ENCODE data around the gene MEX3C.

The MEX3C gene

GRCh38 chr18:51197661-51198424 is at the start of gene MEX3C:
Gene MEX3C (minus strand): TSS chr18:51197681. CDS start chr18:51197320, 361 bp downstream.
- H3K36me3 ChIP-seq (ENCODE audit: control insufficient read depth, insufficient read depth, low read length) = peaks cover 9% of the 10 kb centered on the region
- peak within 1 kb of the TSS; percentile 90 for H3K27ac ChIP-seq (ENCODE audit: low read depth, low read length)
- H3K4me3 ChIP-seq (ENCODE audit: low read depth, low read length) = peak within 1 kb of the TSS; percentile 96
- peak within 1 kb of the TSS; percentile 99 for H3K9ac ChIP-seq (ENCODE audit: low read length)
- peaks cover 21% of the 10 kb centered on the region for H3K4me1 ChIP-seq (ENCODE audit: control insufficient read depth, insufficient read depth, low read length)
- H3K9me3 ChIP-seq (ENCODE audit: control insufficient read depth, insufficient read depth, low read depth, low read length) = no peaks in the 10 kb centered on the region
- H3K27me3 ChIP-seq (ENCODE audit: control insufficient read depth, insufficient read depth, low read length) = no peaks in the 10 kb centered on the region

GRCh38 chr18:51241226-51241625 is 43.7 kb upstream of the MEX3C start:
- Histone ChIP-seq H3K4me3 (ENCODE audit: low read depth, low read length) (no peak overlapping the region), H3K36me3 (ENCODE audit: control insufficient read depth, insufficient read depth, low read length) (no peaks in the 10 kb centered on the region), H3K27me3 (ENCODE audit: control insufficient read depth, insufficient read depth, low read length) (no peaks in the 10 kb centered on the region), H3K27ac (ENCODE audit: low read depth, low read length) (no peak overlapping the region), H3K9me3 (ENCODE audit: control insufficient read depth, insufficient read depth, low read depth, low read length) (no peaks in the 10 kb centered on the region), H3K4me1 (ENCODE audit: control insufficient read depth, insufficient read depth, low read length) (peaks cover 4% of the 10 kb centered on the region), H3K9ac (ENCODE audit: low read length) (no peak overlapping the region)

- Histone ChIP-seq H3K4me3 (ENCODE audit: low read depth, low read length) (no peak overlapping the region), H3K4me1 (ENCODE audit: control insufficient read depth, insufficient read depth, low read length) (peaks cover 24% of the 10 kb centered on the region), H3K27me3 (ENCODE audit: control insufficient read depth, insufficient read depth, low read length) (no peaks in the 10 kb centered on the region), H3K9me3 (ENCODE audit: control insufficient read depth, insufficient read depth, low read depth, low read length) (no peaks in the 10 kb centered on the region), H3K9ac (ENCODE audit: low read length) (no peak overlapping the region), H3K36me3 (ENCODE audit: control insufficient read depth, insufficient read depth, low read length) (no peaks in the 10 kb centered on the region), H3K27ac (ENCODE audit: low read depth, low read length) (no peak overlapping the region)
These were observed 38.7 kb upstream of the MEX3C start for GRCh38 chr18:51236225-51236624.

- Histone ChIP-seq H3K27me3 (ENCODE audit: control insufficient read depth, insufficient read depth, low read length) (no peaks in the 10 kb centered on the region), H3K27ac (ENCODE audit: low read depth, low read length) (no peak overlapping the region), H3K36me3 (ENCODE audit: control insufficient read depth, insufficient read depth, low read length) (no peaks in the 10 kb centered on the region), H3K4me3 (ENCODE audit: low read depth, low read length) (no peak overlapping the region), H3K4me1 (ENCODE audit: control insufficient read depth, insufficient read depth, low read length) (peaks cover 24% of the 10 kb centered on the region), H3K9ac (ENCODE audit: low read length) (no peak overlapping the region), H3K9me3 (ENCODE audit: control insufficient read depth, insufficient read depth, low read depth, low read length) (no peaks in the 10 kb centered on the region; the same call in 1 of the 2 replicates)
These were observed 37.7 kb upstream of the MEX3C start for GRCh38 chr18:51235009-51235789.

GRCh38 chr18:51234117-51235008 is 36.9 kb upstream of the MEX3C start:
- Histone ChIP-seq H3K27ac (ENCODE audit: low read depth, low read length) (no peak overlapping the region), H3K9me3 (ENCODE audit: control insufficient read depth, insufficient read depth, low read depth, low read length) (no peaks in the 10 kb centered on the region; the same call in 1 of the 2 replicates), H3K9ac (ENCODE audit: low read length) (no peak overlapping the region), H3K4me3 (ENCODE audit: low read depth, low read length) (no peak overlapping the region), H3K27me3 (ENCODE audit: control insufficient read depth, insufficient read depth, low read length) (no peaks in the 10 kb centered on the region), H3K36me3 (ENCODE audit: control insufficient read depth, insufficient read depth, low read length) (no peaks in the 10 kb centered on the region), H3K4me1 (ENCODE audit: control insufficient read depth, insufficient read depth, low read length) (peaks cover 24% of the 10 kb centered on the region)

GRCh38 chr18:51229328-51229727 is 31.8 kb upstream of the MEX3C start:
- H3K9me3 ChIP-seq (ENCODE audit: control insufficient read depth, insufficient read depth, low read depth, low read length) = no peaks in the 10 kb centered on the region; the same call in 1 of the 2 replicates
- no peak overlapping the region for H3K9ac ChIP-seq (ENCODE audit: low read length)
- H3K4me1 ChIP-seq (ENCODE audit: control insufficient read depth, insufficient read depth, low read length) = peaks cover under 1% of the 10 kb centered on the region; the same call in 1 of the 2 replicates
- H3K36me3 ChIP-seq (ENCODE audit: control insufficient read depth, insufficient read depth, low read length) = no peaks in the 10 kb centered on the region
- no peaks in the 10 kb centered on the region for H3K27me3 ChIP-seq (ENCODE audit: control insufficient read depth, insufficient read depth, low read length)
- no peak overlapping the region for H3K4me3 ChIP-seq (ENCODE audit: low read depth, low read length)
- H3K27ac ChIP-seq (ENCODE audit: low read depth, low read length) = no peak overlapping the region

- H3K36me3 ChIP-seq (ENCODE audit: control insufficient read depth, insufficient read depth, low read length) = no peaks in the 10 kb centered on the region
- H3K4me1 ChIP-seq (ENCODE audit: control insufficient read depth, insufficient read depth, low read length) = no peaks in the 10 kb centered on the region; the same call in 1 of the 2 replicates
- H3K9me3 ChIP-seq (ENCODE audit: control insufficient read depth, insufficient read depth, low read depth, low read length) = no peaks in the 10 kb centered on the region; the same call in 1 of the 2 replicates
- H3K27me3 ChIP-seq (ENCODE audit: control insufficient read depth, insufficient read depth, low read length) = no peaks in the 10 kb centered on the region
- H3K9ac ChIP-seq (ENCODE audit: low read length) = no peak overlapping the region
- no peak overlapping the region for H3K27ac ChIP-seq (ENCODE audit: low read depth, low read length)
- H3K4me3 ChIP-seq (ENCODE audit: low read depth, low read length) = no peak overlapping the region
These were observed 30.2 kb upstream of the MEX3C start for GRCh38 chr18:51227660-51228059.

GRCh38 chr18:51226587-51227350 is 29.3 kb upstream of the MEX3C start:
- H3K9me3 ChIP-seq (ENCODE audit: control insufficient read depth, insufficient read depth, low read depth, low read length) = no peaks in the 10 kb centered on the region; the same call in 1 of the 2 replicates
- no peak overlapping the region for H3K9ac ChIP-seq (ENCODE audit: low read length)
- H3K4me3 ChIP-seq (ENCODE audit: low read depth, low read length) = no peak overlapping the region
- H3K27me3 ChIP-seq (ENCODE audit: control insufficient read depth, insufficient read depth, low read length) = no peaks in the 10 kb centered on the region
- H3K27ac ChIP-seq (ENCODE audit: low read depth, low read length) = no peak overlapping the region
- H3K4me1 ChIP-seq (ENCODE audit: control insufficient read depth, insufficient read depth, low read length) = no peaks in the 10 kb centered on the region; the same call in 1 of the 2 replicates
- no peaks in the 10 kb centered on the region for H3K36me3 ChIP-seq (ENCODE audit: control insufficient read depth, insufficient read depth, low read length)

GRCh38 chr18:51226068-51226467 is 28.6 kb upstream of the MEX3C start:
- Histone ChIP-seq H3K9me3 (ENCODE audit: control insufficient read depth, insufficient read depth, low read depth, low read length) (no peaks in the 10 kb centered on the region; the same call in 1 of the 2 replicates), H3K27ac (ENCODE audit: low read depth, low read length) (no peak overlapping the region), H3K36me3 (ENCODE audit: control insufficient read depth, insufficient read depth, low read length) (no peaks in the 10 kb centered on the region), H3K9ac (ENCODE audit: low read length) (no peak overlapping the region), H3K4me3 (ENCODE audit: low read depth, low read length) (no peak overlapping the region), H3K27me3 (ENCODE audit: control insufficient read depth, insufficient read depth, low read length) (no peaks in the 10 kb centered on the region), H3K4me1 (ENCODE audit: control insufficient read depth, insufficient read depth, low read length) (no peaks in the 10 kb centered on the region; the same call in 1 of the 2 replicates)

GRCh38 chr18:51212606-51213005 is 15.1 kb upstream of the MEX3C start:
- Histone ChIP-seq H3K9ac (ENCODE audit: low read length) (no peak overlapping the region), H3K4me3 (ENCODE audit: low read depth, low read length) (no peak overlapping the region), H3K9me3 (ENCODE audit: control insufficient read depth, insufficient read depth, low read depth, low read length) (no peaks in the 10 kb centered on the region), H3K27me3 (ENCODE audit: control insufficient read depth, insufficient read depth, low read length) (no peaks in the 10 kb centered on the region), H3K27ac (ENCODE audit: low read depth, low read length) (no peak overlapping the region), H3K36me3 (ENCODE audit: control insufficient read depth, insufficient read depth, low read length) (no peaks in the 10 kb centered on the region), H3K4me1 (ENCODE audit: control insufficient read depth, insufficient read depth, low read length) (peaks cover 10% of the 10 kb centered on the region)

Data from HUES6 (cell line).